Activated naive CD4-positive, alpha-beta T cell treated with anti-CD3 and anti-CD28 coated beads, Interleukin-2, amount 50 U/mL, for 16 hours (primary cell): ENCODE results near the gene MYO15A.
"Not testable (repeated sequence)": the region's sequence is repeated elsewhere in the genome, so short reads cannot be mapped to it uniquely, and the experiment has no call there.

Experiments
- DNase-seq: peaks from one replicate; pipeline ENCODE4 v3.0.0-alpha.2; 2020

MYO15A gene

GRCh38 chr17:18186627-18186982 lies 78.0 kb downstream of the MYO15A start:
- no peak for DNase-seq

- DNase-seq: no peak
Measured at GRCh38 chr17:18187226-18187625, 78.7 kb downstream of the MYO15A start.

DNA sequence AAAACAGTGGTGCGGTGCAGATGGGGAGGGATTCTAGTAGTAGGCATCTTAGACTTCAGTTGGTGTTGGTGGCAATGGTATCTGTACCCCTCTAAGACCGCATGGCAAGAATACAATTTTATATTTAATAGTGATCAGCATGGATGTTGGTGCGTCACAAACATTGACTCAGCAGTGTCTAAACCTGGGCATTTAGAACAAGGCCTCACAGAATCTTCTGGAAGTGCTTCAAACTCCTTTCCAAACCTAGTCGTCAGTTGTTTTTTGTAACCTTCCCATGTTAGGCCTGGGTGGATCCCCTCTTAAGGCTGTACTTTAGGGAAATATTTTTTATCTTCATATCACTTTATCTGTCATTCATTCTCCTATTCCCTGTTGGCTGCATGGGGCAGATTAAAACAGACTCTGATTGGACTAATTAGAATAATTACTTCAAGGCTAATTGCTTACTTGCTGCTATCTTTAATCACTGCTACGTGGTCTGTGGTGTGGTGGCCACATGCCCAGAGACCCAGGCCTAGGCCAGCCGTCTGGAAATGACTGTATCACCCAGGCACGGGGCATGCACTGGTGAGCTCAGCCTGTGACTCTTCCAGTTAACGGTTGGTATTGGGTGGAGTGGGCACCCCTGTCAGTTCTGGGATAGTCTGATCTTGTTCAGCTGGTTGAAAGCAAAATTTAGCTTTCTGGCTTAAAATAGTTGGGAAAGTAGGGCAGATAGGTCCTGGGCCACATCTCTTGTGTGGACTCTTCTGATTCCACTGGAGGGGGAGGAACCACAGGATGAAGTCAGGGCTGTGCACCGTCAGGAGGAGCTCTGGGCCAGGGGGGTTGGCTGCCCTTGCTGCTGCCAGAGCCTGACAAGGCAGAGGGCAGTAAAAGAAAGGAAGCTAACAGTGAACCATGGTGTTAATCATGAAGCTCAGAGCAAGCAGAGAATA lies 79.5 kb downstream of the MYO15A start:
- no peak for DNase-seq

DNA sequence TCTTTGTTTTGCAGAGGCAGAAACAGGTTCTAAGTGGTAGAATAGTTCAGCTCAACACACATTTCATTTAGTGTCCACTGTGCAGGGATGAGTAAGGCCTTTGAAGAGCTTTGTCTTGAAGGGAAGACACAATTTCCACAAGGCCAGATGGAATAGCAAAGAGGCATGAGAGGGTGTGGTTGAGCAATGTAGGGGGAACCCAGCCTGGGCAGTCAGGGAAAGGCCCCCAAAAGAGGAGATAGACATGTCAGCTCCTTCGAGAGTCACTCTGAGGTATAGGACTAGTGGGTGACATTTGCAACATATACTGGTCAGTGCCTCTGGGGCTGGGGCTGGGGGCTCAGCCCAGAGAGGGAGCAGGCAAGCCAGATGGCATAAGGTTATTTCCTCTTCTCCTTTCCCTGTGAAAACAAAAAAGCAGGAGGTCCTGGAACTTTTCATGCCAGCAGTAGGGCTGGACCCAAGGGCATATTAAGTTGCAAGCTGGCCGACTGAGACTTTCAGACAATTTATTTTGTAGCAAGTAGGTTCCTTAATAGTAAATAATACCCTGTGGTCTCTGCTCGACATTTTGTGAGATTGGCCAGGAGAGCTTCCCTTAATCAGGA lies 82.2 kb downstream of the MYO15A start:
- DNase-seq: no peak

- DNase-seq: no peak
Measured at GRCh38 chr17:18191236-18191667, 82.7 kb downstream of the MYO15A start.

DNA sequence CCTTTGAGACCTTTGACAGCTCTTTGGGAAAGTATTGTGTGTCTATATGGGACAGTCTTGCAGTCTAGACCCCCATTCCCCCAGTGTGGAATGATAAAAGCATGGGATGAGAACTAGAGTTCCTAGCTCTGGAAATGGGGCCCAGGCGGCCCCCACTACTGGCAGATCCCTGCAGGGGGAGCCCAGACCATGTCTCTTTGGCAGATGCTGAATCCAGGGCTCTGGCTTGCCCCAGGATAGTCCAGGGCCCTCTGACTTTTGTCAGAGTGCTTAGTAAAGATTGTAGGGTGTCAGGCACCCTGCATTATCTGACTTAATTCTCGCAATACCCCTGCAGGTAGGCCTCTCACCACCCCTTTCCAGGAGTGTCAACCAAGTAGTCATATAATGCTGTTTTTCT lies 83.4 kb downstream of the MYO15A start:
- no peak for DNase-seq

DNA sequence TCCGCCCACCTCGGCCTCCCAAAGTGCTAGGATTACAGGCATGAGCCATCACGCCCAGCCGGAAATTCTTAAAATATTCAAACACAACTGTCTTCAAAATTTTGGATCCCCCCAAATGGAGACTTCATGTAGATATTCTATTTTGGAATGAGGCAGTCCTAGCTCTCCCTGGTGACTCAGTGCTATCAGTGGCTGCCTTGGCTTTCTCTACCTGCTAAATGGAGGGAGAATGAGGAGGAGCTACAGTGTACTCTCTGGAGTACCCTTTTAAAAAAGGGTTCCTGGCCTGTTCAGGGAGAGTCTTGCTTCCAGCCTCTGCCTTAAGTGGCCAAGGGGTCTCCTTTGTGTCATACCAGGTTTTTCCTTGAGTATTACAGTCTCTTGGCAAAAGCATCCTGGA lies 85.8 kb downstream of the MYO15A start:
- DNase-seq: no peak

- no peak for DNase-seq
Measured at GRCh38 chr17:18194804-18195203, 86.2 kb downstream of the MYO15A start.

DNA sequence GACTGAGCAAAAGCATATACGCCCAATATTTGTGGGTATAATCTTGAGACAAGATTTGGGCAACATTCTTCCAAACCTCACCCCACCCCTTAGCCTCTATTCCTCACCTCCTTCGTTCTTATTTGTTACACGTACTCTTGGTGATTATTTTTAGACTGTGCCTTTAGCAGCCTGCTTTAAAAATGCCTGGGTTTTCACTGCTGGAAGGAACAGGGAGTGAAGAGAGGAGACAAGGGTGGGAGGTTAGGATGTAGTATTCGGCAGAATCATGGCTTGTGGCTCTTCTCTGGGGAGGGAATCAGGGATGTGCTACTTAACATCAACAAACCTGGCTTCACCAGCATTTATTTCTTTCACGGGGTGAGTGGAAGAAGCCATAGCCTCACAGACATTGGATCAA lies 86.7 kb downstream of the MYO15A start:
- DNase-seq: no peak

- no peak for DNase-seq
Measured at GRCh38 chr17:18197535-18198194, 89.1 kb downstream of the MYO15A start.

DNA sequence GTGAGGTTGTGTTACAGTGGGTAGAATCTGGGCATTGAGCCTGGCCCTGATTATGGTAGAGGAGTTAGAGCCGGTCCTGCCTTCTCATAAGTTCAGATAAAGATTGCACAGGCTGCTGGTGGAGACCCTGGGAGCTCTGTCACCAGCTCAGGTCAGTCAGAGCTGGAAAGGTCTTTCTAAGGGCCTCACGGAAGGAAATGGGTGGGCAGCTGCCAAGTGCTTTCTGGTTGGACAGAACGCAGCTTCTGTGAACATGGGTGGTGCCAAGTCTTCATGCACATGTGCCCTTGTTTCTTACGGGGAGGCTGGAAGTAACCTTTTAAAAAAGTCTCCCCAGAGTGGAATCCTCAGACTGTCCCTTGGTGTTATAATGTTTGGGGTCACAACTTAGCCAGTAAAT lies 90.0 kb downstream of the MYO15A start:
- DNase-seq: no peak

DNA sequence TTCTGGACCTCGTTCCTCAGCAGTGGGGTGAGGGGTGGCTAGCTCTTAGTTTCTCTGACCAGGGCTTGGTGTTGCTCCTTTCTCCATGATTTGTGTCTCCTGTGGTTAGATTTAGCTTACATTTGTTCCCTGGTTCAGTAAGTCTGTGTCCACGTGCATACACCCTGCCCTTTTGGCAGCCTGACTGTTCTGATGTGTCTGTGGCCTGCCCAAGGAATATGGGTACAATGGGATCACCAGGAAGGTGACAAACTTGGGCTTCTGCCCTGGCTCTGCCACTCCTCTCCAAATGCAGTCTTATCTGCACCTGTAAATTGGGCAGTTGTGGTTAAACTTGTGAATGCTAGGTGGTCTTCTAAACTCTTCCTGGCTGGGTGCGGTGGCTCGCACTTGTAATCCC lies 92.6 kb downstream of the MYO15A start:
- DNase-seq: no peak

GRCh38 chr17:18203308-18203707 lies 94.8 kb downstream of the MYO15A start:
- DNase-seq: no peak

DNA sequence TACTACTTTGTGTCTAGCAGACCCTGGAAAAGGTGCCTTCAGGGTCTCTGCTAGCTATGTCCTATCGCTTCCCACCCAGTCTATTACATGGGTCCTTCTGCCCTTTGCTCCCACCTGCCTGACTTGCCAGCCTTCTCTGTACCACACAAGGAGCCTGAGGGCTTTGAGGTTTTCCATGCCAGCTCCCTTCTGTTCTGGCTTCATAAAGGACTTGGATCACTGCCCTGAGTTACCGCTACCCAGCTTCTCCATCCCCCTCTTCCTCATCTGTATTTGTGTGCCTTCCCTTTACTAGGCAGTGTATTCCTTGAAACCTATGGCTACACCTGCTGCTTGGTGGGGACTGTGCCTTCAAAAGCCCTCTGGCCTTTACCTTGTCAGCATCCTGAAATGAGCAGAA lies 97.3 kb downstream of the MYO15A start:
- no peak for DNase-seq

DNA sequence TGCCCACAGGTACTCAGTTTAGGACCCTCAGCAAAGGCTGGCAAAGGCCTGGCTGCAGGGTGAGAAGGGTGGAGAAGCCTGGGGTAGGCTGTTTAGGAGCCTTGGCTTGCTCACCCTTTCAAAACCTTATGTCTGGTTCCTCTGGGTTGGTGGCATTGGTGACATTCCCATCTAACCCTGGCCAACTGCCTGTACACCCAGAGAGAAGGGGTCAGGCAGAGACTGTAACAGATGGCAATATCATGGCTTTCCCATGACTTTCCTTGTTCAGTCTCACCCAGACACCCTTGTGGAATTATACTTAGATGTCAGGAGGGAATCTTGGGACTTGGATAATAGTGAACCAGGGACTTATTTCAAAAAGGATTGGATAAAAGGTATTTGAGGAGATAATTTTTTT lies 98.4 kb downstream of the MYO15A start:
- DNase-seq: no peak

DNA sequence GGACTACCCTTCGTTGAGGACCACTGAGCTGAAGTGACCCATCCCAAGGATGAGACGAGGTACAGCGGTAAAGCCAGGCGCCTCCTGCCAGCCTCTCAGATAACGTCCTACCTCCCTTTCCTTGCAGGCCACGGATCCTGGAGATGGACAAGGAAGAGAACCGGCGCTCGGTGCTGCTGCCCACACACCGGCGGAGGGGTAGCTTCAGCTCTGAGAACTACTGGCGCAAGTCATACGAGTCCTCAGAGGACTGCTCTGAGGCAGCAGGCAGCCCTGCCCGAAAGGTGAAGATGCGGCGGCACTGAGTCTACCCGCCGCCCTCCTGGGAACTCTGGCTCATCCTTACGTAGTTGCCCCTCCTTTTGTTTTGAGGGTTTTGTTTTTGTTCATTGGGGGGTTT lies 99.5 kb downstream of the MYO15A start:
- no peak for DNase-seq

GRCh38 chr17:18213666-18214270 lies 105.2 kb downstream of the MYO15A start:
- DNase-seq: no peak

GRCh38 chr17:18216906-18217305 lies 108.3 kb downstream of the MYO15A start:
- not testable (repeated sequence) for DNase-seq

DNA sequence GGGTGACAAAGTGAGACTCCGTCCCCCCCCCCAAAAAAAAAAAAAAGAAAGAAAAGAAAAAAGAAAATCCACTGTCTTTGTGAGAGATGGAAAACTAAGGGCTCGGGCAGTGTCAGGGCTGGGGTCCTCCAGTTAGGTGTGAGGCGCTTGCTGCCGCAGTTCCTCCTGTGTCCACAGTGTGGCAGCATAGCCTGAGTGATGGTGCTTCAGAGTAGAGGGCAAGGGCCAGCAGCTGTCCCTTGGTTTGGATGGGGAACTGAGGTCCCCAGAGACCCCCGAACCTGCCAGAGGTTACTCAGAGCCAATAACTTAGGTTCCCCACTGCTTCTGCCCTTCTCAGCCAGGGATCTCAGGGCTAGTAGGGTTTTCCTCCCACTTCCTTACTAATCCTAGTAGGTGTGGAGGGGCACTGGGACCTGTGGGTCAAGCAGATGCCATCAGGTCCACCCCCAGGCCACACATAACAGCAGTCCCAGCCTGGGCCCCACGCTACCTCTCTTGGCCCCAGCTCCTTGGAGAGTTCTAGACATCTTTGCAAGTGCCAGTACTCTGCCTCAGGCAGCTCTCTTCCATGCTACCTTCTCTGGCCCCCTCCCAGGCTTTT lies 109.0 kb downstream of the MYO15A start:
- peak; percentile 73 for DNase-seq

DNA sequence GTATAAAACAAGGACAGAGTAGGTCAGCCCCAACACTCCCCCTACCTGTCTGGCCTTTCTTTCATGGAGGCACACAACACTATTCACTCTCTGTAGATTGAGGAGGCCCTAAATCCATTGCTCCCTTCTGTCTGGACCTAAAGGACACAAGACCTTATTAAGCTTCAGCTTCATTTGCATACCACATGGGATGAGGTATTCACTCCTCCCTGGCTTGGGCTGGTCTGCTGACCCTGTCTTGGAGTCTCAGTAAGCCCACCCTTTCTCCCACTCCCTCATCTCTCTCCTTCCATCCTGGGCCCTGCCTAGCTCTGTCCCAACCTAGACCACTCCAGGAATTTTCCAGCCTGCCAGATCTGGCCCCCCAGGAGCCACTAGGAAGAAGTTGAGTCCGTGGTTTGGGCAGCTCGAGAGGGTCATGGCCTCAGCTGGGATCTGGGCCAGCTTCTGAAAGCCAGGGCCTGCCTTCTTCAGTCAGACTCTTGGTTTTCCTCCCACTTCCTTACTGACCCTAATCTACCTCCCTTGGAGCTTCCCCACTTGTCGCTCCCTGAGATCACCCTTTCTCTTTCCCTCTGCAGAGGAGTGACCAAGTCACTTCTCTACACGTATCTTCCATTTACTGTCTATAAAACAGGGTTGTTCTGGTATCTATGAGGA lies 110.3 kb downstream of the MYO15A start:
- no peak for DNase-seq

- no peak for DNase-seq
Measured at GRCh38 chr17:18224053-18224386, 115.5 kb downstream of the MYO15A start.

DNA sequence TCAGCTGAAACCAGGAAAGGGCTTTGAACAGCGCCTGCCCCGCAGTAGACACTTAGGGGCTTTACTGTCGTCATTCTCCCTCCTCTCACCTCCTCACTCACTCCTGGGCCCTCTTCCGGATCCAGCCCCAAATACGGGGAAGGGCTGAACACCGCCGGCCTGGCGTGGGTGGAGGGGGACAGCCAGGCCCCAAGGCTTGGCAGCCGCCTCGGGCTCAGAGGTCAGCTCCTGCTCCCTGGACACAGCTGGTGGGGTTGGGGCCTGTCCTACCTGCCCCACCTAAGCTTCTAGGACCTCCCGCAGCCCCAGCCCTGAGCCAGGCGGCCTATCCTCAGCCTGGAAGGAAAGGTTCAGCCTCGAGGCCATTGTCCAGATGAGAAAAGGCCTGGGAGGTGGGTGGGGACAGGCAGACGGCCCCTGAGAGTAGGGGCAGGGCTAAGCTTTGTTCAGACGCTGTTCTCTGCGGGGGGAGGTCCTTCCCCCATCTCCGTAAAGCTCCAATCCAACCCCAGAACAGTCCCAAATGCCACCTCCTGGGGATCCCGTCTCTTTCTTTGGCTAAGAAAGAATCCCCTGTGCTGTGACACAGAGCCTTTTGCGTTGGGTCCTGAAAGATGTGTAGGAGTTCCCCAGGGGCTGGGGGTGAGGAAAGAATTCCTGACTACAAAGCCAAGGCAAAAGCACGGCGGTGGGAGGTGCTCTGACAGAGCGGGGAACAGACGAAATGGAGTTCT lies 116.0 kb downstream of the MYO15A start:
- DNase-seq: no peak
